Measurements from ENCODE around the gene TFR2. TPM values are rescaled to one million over a fixed set of nuclear protein-coding genes. Genes with fewer than 3 reads are reported as not detected.

The TFR2 gene
- total RNA-seq, 2 donors from 2014 or later, result 30.8 to 39.4 TPM

- Mint-ChIP-seq H3K4me1 (peaks cover 20% of the 10 kb centered on the region), H3K36me3 (ENCODE audit: low read depth) (peaks cover 79% of the 10 kb centered on the region), H3K27me3 (no peaks in the 10 kb centered on the region), H3K9me3 (no peaks in the 10 kb centered on the region), H3K27ac (no peak overlapping the region), H3K4me3 (no peak overlapping the region)
- no peak for ATAC-seq (replicated peaks)
These were observed 40.3 kb upstream of the TFR2 start for GRCh38 chr7:100681491-100682227.

GRCh38 chr7:100680576-100681271, 39.4 kb upstream of the TFR2 start:
- no peak for ATAC-seq (replicated peaks)
- Mint-ChIP-seq H3K4me3 (no peak overlapping the region), H3K36me3 (ENCODE audit: low read depth) (peaks cover 75% of the 10 kb centered on the region), H3K9me3 (no peaks in the 10 kb centered on the region), H3K27me3 (no peaks in the 10 kb centered on the region), H3K4me1 (peaks cover 24% of the 10 kb centered on the region), H3K27ac (peak overlapping the region; percentile 85)

- peaks cover 68% of the 10 kb centered on the region for H3K36me3 Mint-ChIP-seq (ENCODE audit: low read depth)
- no peaks in the 10 kb centered on the region for H3K9me3 Mint-ChIP-seq
- H3K27me3 Mint-ChIP-seq, result no peaks in the 10 kb centered on the region
- ATAC-seq (replicated peaks), result no peak
- peaks cover 24% of the 10 kb centered on the region for H3K4me1 Mint-ChIP-seq
- peak overlapping the region; percentile 85 for H3K27ac Mint-ChIP-seq
- no peak overlapping the region for H3K4me3 Mint-ChIP-seq
These were observed 38.7 kb upstream of the TFR2 start for GRCh38 chr7:100679927-100680575.

GRCh38 chr7:100679129-100679926, 38.0 kb upstream of the TFR2 start:
- peaks cover 24% of the 10 kb centered on the region for H3K4me1 Mint-ChIP-seq
- H3K36me3 Mint-ChIP-seq (ENCODE audit: low read depth), result peaks cover 74% of the 10 kb centered on the region
- ATAC-seq (replicated peaks), result no peak
- no peak overlapping the region for H3K4me3 Mint-ChIP-seq
- H3K27me3 Mint-ChIP-seq, result no peaks in the 10 kb centered on the region
- H3K27ac Mint-ChIP-seq, result peak overlapping the region; percentile 85
- H3K9me3 Mint-ChIP-seq, result no peaks in the 10 kb centered on the region

- H3K36me3 Mint-ChIP-seq (ENCODE audit: low read depth), result peaks cover 75% of the 10 kb centered on the region
- peaks cover 24% of the 10 kb centered on the region for H3K4me1 Mint-ChIP-seq
- H3K9me3 Mint-ChIP-seq, result no peaks in the 10 kb centered on the region
- ATAC-seq (replicated peaks), result no peak
- no peaks in the 10 kb centered on the region for H3K27me3 Mint-ChIP-seq
- peak overlapping the region; percentile 7 for H3K27ac Mint-ChIP-seq
- peak overlapping the region; percentile 0 for H3K4me3 Mint-ChIP-seq
These were observed 37.1 kb upstream of the TFR2 start for GRCh38 chr7:100678291-100678984.

GRCh38 chr7:100677308-100678267, 36.2 kb upstream of the TFR2 start:
- H3K4me3 Mint-ChIP-seq, result peak overlapping the region; percentile 0
- H3K4me1 Mint-ChIP-seq, result peaks cover 24% of the 10 kb centered on the region
- no peak for ATAC-seq (replicated peaks)
- no peaks in the 10 kb centered on the region for H3K9me3 Mint-ChIP-seq
- H3K27me3 Mint-ChIP-seq, result no peaks in the 10 kb centered on the region
- peak overlapping the region; percentile 7 for H3K27ac Mint-ChIP-seq
- H3K36me3 Mint-ChIP-seq (ENCODE audit: low read depth), result peaks cover 68% of the 10 kb centered on the region

GRCh38 chr7:100676501-100677306, 35.4 kb upstream of the TFR2 start:
- Mint-ChIP-seq H3K9me3 (no peaks in the 10 kb centered on the region), H3K27ac (peak overlapping the region; percentile 76), H3K4me3 (peak overlapping the region; percentile 72), H3K4me1 (peaks cover 24% of the 10 kb centered on the region), H3K36me3 (ENCODE audit: low read depth) (peaks cover 62% of the 10 kb centered on the region), H3K27me3 (no peaks in the 10 kb centered on the region)
- no peak for ATAC-seq (replicated peaks)

GRCh38 chr7:100675581-100676350, 34.4 kb upstream of the TFR2 start:
- peak overlapping the region; percentile 72 for H3K4me3 Mint-ChIP-seq
- peak overlapping the region; percentile 76 for H3K27ac Mint-ChIP-seq
- H3K4me1 Mint-ChIP-seq, result peaks cover 24% of the 10 kb centered on the region
- H3K9me3 Mint-ChIP-seq, result no peaks in the 10 kb centered on the region
- H3K27me3 Mint-ChIP-seq, result no peaks in the 10 kb centered on the region
- H3K36me3 Mint-ChIP-seq (ENCODE audit: low read depth), result peaks cover 57% of the 10 kb centered on the region
- peak; percentile 51 for ATAC-seq (replicated peaks)

GRCh38 chr7:100675105-100675451, 33.7 kb upstream of the TFR2 start:
- ATAC-seq (replicated peaks), result no peak
- Mint-ChIP-seq H3K4me1 (peaks cover 21% of the 10 kb centered on the region), H3K27me3 (no peaks in the 10 kb centered on the region), H3K27ac (peak overlapping the region; percentile 88), H3K9me3 (no peaks in the 10 kb centered on the region), H3K4me3 (peak overlapping the region; percentile 93), H3K36me3 (ENCODE audit: low read depth) (peaks cover 50% of the 10 kb centered on the region)

- peak overlapping the region; percentile 93 for H3K4me3 Mint-ChIP-seq
- peaks cover 45% of the 10 kb centered on the region for H3K36me3 Mint-ChIP-seq (ENCODE audit: low read depth)
- H3K27ac Mint-ChIP-seq, result peak overlapping the region; percentile 88
- no peak for ATAC-seq (replicated peaks)
- peaks cover 19% of the 10 kb centered on the region for H3K4me1 Mint-ChIP-seq
- H3K27me3 Mint-ChIP-seq, result no peaks in the 10 kb centered on the region
- H3K9me3 Mint-ChIP-seq, result no peaks in the 10 kb centered on the region
These were observed 33.2 kb upstream of the TFR2 start for GRCh38 chr7:100674411-100675104.

GRCh38 chr7:100673942-100674410, 32.6 kb upstream of the TFR2 start:
- Mint-ChIP-seq H3K27ac (peak overlapping the region; percentile 88), H3K9me3 (no peaks in the 10 kb centered on the region), H3K36me3 (ENCODE audit: low read depth) (peaks cover 39% of the 10 kb centered on the region), H3K27me3 (no peaks in the 10 kb centered on the region), H3K4me1 (peaks cover 15% of the 10 kb centered on the region), H3K4me3 (peak overlapping the region; percentile 93)
- ATAC-seq (replicated peaks), result no peak
